ENCODE data around the gene ZNF616.
A peak's percentile ranks its signal among the peaks of the same experiment; 100 is the strongest.
"Not testable (repeated sequence)": the region's sequence is repeated elsewhere in the genome, so short reads cannot be mapped to it uniquely, and the experiment has no call there.

Gene ZNF616

DNA sequence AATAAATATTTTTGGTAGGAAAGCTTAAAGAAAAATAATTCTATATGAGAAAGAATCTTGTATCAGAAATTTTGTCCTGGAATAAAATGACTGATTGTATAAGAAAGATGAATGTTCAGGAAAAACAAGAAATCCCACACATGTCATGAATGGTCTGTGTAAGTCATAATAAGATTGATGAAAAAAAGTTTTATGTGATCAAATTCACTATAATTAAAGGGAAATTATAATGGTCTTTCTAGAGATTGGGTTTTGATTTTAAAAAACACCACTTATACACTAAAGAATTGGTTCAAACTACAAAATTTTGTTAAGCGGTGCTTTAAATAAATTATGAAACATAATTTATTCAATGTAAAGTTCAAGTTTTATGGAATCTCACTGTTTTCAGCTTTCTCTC lies 37.0 kb downstream of the ZNF616 start:
- no peak for DNase-seq

DNA sequence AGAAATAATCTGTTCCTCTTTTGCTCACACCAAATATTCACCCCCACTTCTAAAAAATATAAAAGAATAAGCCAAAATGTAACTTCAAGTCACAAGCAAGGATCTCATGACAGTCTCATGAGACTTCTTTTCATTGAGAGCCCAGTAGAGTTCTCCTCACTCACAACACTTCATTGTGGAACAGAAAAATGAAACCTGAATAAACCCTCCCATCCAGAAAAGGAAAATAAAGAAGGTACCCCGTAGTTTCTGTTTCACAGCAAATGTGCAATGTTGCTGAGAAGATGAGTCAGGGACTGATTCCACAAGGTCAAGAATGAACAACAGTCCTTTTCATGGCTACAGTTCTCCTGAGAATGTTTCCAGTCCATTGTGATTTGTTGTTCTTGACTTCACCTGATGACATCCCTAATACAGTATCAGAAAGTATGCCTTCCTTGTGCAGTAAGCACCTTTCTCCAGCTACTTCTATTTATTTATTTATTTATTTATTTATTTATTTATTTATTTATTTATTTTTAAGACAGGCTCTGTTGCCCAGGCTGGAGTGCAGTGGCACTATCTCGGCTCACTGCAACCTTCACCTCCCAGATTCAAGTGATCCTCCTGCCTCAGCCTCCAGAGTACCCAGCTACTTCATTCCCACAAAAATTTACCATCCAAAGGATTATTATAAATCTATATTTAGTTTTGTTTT lies 37.7 kb downstream of the ZNF616 start:
- DNase-seq, result no peak

DNA sequence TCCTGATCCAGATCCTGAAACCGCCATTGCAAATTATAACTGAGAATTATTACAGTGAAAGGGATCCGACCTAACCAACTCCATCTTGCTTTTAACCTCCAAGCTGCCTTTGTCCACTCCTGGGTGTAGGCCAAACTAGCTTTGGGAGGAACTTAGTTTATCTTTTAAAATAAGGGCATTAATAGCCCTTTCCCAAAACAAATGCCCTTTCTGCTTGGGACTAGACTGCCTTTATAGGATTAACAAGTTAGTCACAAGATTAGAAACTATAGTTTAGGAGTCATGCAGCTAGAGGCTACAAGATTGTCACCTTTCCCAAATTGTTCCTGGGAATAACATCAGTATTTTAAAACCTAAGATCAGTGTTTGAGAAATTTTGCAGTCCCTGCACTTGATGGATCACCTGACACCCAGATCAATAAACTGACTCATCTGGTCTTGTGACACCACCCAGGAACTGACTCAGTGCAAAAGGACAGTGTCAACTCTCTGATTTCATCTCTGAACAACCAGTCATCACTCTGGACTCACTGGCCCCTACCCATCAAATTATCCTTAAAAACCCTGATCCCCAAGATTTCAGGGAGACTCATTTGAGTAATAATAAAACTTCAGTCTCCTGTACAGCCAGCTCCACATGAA lies 40.1 kb downstream of the ZNF616 start:
- no peak for DNase-seq

DNA sequence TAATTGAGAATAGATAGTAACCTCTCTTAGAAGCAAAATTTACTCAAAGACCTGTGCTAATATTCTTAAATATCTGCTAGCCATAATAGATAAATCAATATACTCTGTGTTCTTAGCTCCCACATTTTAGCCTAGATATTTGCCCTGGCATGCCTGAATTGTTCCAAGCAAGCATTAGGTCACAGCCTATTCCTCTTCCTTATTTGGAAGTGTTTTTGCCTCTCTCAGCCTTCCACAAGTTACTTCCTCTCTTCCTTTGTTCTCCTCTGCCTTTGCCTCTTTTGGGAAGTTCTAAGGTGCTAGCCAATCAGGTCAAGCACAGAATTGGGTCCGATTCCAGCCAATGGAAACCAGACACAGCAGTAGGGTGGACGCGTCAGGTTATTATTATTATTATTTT lies 43.3 kb downstream of the ZNF616 start:
- DNase-seq, result not testable (repeated sequence)

DNA sequence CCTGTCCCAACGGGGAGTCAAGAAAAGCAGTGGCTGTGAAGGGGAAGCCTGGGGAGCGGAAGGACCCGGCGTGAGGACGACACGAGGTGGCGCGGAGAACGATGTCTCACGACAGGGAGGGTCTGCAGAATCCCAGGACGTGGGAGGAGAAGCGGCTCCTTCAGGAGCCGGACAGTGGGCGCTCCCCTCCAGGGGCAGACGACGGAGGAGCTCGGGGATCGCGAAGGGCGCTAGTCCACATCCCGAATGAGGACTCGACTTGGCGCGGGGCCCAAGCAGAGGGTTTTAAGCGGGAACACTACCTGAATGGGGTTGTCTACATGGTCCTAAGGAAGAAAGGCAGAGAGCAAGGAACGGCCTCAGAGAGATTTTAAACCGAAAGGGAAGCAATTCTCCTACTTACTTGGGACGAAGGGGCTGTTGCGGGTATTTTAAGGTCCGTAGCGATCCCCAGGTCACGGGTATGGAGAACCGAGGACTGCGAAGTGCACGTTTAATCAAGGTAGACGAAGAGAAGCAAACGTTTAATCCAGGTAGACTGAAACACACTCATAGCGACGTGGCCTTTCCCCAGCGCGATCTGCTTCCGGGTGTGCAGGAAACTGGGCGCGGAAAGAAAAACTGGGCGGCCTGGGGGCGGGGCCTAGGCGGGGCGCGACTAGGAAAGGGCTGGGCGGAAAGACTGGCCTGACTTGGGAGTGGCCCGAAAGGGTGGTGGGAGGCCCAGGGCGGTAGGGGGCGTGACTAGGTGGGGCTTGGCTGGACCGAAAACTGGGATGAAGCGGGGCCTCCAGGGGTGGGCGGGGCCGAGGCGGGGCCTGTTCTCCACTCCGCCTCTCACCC lies 44.3 kb downstream of the ZNF616 start, which contains the start of gene ZNF841:
TSS of gene ZNF841 (minus strand) at position 594 of the 843 bp plus-strand sequence. CDS start 10,964 bp downstream, outside the sequence.
- DNase-seq, result peak; percentile 93

DNA sequence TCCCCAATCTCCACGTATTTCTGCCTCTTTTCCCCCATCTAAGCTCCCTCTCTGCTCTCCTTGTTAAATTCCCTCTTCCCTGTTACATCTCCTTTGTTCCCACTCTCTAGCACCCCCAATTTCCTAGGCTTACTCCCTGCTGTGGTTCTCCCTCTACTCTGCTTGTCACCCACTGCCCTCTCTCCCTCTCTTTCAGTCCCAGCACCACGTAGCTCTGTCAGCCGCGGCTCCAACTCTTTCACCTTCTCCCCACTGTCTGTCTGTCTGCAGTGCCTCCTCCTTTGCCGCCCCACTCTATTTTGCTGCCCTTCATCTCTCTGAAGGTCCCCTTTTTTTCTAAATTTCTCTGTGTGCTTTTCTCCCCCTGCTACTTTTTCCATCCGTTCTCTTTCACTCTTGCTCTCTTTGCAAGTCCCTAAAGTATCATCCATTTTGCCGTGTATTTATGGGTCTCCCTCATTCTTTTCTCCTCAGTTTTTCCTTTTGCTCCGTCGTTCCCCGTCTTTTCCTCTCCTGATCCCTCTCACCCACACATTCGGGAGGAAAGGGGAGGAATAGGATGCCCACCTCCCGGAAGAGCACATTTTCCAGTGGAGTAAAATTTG lies 45.1 kb downstream of the ZNF616 start:
- peak; percentile 23 for DNase-seq

DNA sequence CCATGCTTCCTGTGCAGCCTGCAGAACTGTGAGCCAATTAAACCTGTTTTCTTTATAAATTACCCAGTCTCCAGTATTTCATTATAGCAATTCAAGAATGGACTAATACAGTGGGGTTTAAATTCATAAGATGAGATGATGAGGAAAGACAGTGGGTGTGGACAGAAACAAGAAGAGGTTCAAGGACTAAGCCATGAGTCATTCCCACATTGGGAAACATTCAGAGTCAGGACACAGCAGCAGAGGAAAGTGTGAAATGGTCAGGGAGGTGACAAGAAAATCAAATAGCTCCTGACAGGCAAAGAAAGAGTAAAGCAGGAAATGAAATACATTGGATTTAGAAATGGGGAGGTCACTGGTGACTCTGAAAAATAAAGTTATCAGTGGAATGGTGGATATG lies 53.3 kb downstream of the ZNF616 start:
- DNase-seq, result no peak

DNA sequence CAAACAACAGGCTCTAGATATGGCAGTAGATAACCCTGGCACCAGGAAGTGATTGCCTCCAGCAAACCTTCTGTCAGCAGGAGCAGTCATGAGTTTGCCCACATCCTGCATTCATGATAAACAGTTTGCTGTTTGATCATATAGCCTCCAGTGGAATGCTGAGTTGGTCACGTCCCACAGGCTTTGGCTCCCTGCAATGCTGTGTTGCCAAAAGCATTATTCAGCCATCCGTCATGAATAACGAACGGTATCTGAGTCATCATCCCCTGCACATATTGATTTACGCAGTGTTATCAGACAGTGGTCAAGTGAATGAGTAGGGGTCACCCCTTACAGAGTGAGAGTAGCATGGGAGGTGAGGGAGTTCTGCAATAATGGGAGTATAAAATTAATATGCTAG lies 69.2 kb downstream of the ZNF616 start:
- DNase-seq, result no peak

DNA sequence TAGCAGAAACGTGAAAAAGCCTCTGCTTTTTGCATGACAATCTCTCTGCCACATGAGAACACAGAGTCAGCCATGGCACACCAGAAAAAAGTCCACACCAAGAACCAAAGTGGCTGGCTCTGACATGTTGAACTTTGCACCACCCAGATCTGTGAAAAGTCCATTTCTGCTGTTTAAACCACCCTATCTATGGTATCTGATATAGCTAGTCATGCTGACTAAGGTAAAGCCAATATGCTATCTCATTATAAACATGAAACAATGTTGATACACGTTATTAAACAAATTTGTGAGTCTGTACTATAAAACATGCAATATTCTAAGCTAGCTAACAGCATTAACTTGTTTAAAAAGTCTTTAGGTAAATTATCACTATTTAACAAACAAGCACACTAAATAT lies 70.1 kb downstream of the ZNF616 start:
- no peak for DNase-seq

DNA sequence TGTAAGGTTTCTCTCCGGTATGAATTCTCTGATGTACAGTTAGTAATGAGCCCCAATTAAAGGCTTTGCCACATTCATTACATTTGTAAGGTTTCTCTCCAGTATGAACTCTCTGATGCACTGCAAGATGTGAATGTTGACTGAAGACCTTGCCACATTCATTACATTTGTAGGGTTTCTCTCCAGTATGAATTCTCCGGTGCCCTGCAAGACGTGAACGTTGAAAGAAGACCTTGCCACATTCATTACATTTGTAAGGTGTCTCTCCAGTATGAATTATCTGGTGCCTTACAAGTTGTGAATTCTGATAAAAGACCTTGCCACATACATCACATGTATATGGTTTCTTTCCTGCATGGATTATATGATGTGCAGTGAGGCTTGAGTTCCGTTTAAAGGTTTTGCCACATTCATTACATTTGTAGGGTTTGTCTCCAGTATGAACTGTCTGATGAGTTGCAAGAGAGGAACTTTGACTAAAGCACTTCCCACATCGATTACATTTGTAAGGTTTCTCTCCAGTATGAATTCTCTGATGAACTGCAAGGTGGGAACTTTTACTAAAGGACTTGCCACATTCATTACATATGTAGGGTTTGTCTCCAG lies 73.4 kb downstream of the ZNF616 start:
- DNase-seq, result no peak

DNA sequence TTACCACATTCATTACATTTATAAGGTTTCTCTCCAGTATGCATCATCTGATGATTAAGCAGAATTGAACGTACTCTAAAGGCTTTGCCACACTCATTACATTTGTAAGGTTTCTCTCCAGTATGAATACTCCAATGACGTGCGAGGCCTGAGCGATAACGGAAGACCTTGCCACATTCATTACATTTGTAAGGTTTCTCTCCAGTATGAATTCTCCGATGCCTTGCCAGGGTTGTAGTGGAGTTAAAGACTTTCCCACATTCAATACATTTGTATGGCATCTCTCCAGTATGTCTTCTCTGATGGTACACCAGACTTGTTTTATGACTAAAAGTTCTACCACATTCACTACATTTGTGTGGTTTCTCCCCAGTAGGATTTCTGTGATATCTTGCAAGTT lies 74.3 kb downstream of the ZNF616 start:
- DNase-seq, result no peak

All from hematopoietic multipotent progenitor cell treated with erythropoietin and hydrocortisone succinate and interleukin-3 and kit ligand, for 4 days (in vitro differentiated cells).